ENCODE measurements around the gene EFNA5.

- TF ChIP-seq ZFP36 (IDR thresholded peaks at IDR 0.05; ENCODE audit: borderline replicate concordance, low read depth, low read length, partially characterized antibody) (no peak), EP300 (IDR thresholded peaks at IDR 0.05; ENCODE audit: low read depth in 2 of 2, low read length in 2 of 2) (no peak), EP300 (CRISPR knock-in tag; IDR thresholded peaks at IDR 0.05; ENCODE audit: borderline replicate concordance) (no peak), ZFY (CRISPR knock-in tag; IDR thresholded peaks at IDR 0.05) (no peak), CTCF (CRISPR knock-in tag; IDR thresholded peaks at IDR 0.05) (no peak), ATF7 (IDR thresholded peaks at IDR 0.05) (no peak), ATF7 (CRISPR knock-in tag; IDR thresholded peaks at IDR 0.05) (no peak), ARID4A (CRISPR knock-in tag; IDR thresholded peaks at IDR 0.05; ENCODE audit: borderline replicate concordance) (no peak), FOXK2 (IDR thresholded peaks at IDR 0.05) (no peak), HMG20B (CRISPR knock-in tag; conservative IDR thresholded peaks at IDR 0.05) (no peak), ETS1 (CRISPR knock-in tag; IDR thresholded peaks at IDR 0.05) (no peak), ZZZ3 (CRISPR knock-in tag; IDR thresholded peaks at IDR 0.05; ENCODE audit: borderline replicate concordance) (no peak), ZNF644 (CRISPR knock-in tag; IDR thresholded peaks at IDR 0.05; ENCODE audit: low read depth) (no peak), JUNB (CRISPR knock-in tag; IDR thresholded peaks at IDR 0.05; ENCODE audit: borderline replicate concordance) (no peak), TARDBP (CRISPR knock-in tag; IDR thresholded peaks at IDR 0.05) (no peak)
Measured at GRCh38 chr5:107594253-107595045, 76.3 kb downstream of the EFNA5 start.

Measured in HepG2 (cell line).